HCT116 (cell line): ENCODE results near the gene C16orf74. TPM values are rescaled to one million over a fixed set of nuclear protein-coding genes. Genes with fewer than 3 reads are reported as not detected.

Experiments
- ATAC-seq: fragments of 200-7000 bp; cut with Tn5 transposase; 2 replicates; pipeline ENCODE4 v1.9.1; 2020; ENCODE audit warnings: mild to moderate bottlenecking, moderate library complexity
- BruUV-seq: library from RNA; stranded (reverse); fragments of 400-500 nt; replicated peaks from 2 replicates; lab custom pipeline; 2021; lab: Mats Ljungman, UMichigan
- CTCF ChIA-PET: fragments of 300-600 bp; sonication (Branson Sonifier 250); formaldehyde crosslinking; loops from one replicate; lab custom pipeline; 2021; ENCODE audit warnings: antibody characterized with exemption; lab: Charles Lee
- POLR2A ChIA-PET: fragments of 300-600, 350-600 bp; sonication (Branson Sonifier 250); formaldehyde crosslinking; loops from one replicate; lab custom pipeline; 2021; ENCODE audit warnings: antibody characterized with exemption; lab: Charles Lee
- RAD21 ChIA-PET, 2 experiments: fragments of 300-600 bp; sonication (Branson Sonifier 250); formaldehyde crosslinking; loops; one replicate each; lab custom pipeline; 2023; ENCODE audit warnings: low total read pairs in 2 of 2; ENCODE audit not compliant: uncharacterized antibody in 2 of 2, unreplicated experiment in 2 of 2, low non-redundant PET in 1 of 2; lab: Charles Lee
- DNase-seq: peaks from one replicate; pipeline ENCODE4 v3.0.0-alpha.2; 2010; ENCODE audit warnings: low read depth, low spot score
- H2AFZ ChIP-seq: fragments of 200-600 bp; shearing (Covaris generic), sonication (generic); 2 replicates; pipeline ENCODE4 v1.6.1; 2017; ENCODE audit warnings: low read depth, mixed run types, mixed read lengths, antibody characterized with exemption, low read length; ENCODE audit not compliant: poor library complexity, severe bottlenecking
- H3K27ac ChIP-seq: 2 replicates; pipeline ENCODE4 v1.5.1; 2012; ENCODE audit warnings: low read depth, low read length
- H3K27me3 ChIP-seq: fragments of 200-600 bp; sonication (generic); 2 replicates; pipeline ENCODE4 v1.6.1; 2016; ENCODE audit warnings: mixed run types, low read length, mixed read lengths; ENCODE audit not compliant: insufficient read depth
- H3K36me3 ChIP-seq, 2 experiments: fragments of 200-500 bp in 1 of 2; fragments of 200-600 bp in 1 of 2; sonication (Bioruptor generic) in 1 of 2; sonication (generic) in 1 of 2; 2 replicates each; pipeline versions ENCODE4 v1.5.1 to v1.6.1; 2014 to 2016; ENCODE audit warnings: low read length in 2 of 2, inconsistent platforms in 1 of 2, mixed read lengths in 1 of 2, mixed run types in 1 of 2; ENCODE audit not compliant: insufficient read depth in 2 of 2, control insufficient read depth in 1 of 2
- H3K4me1 ChIP-seq, 2 experiments: fragments of 200-600 bp in 1 of 2; sonication (generic) in 1 of 2; 2 replicates each; pipeline versions ENCODE4 v1.5.1 to v1.6.1; 2012 to 2017; ENCODE audit warnings: low read length in 2 of 2, inconsistent platforms in 1 of 2, mild to moderate bottlenecking in 1 of 2, mixed read lengths in 1 of 2, mixed run types in 1 of 2, moderate library complexity in 1 of 2; ENCODE audit not compliant: insufficient read depth in 2 of 2, control insufficient read depth in 1 of 2
- H3K4me2 ChIP-seq: fragments of 200-600 bp; sonication (generic); 2 replicates; pipeline ENCODE4 v1.6.1; 2017; ENCODE audit warnings: mixed run types, low read length, mixed read lengths
- H3K4me3 ChIP-seq, 2 experiments: fragments of 200-600 bp in 1 of 2; sonication (generic) in 1 of 2; replicated peaks in 1 of 2; 2 replicates each; pipeline ENCODE4 v1.5.1; 2011 to 2016; ENCODE audit warnings: low read length in 2 of 2, control low read depth in 1 of 2, low read depth in 1 of 2, mild to moderate bottlenecking in 1 of 2, mixed read lengths in 1 of 2, mixed run types in 1 of 2
- H3K79me2 ChIP-seq: fragments of 200-600 bp; sonication (generic); 2 replicates; pipeline ENCODE4 v1.6.1; 2017; ENCODE audit warnings: mild to moderate bottlenecking, mixed run types, low read length, moderate library complexity, mixed read lengths; ENCODE audit not compliant: insufficient read depth
- H3K9ac ChIP-seq: fragments of 200-600 bp; sonication (generic); 2 replicates; pipeline ENCODE4 v1.6.1; 2016; ENCODE audit warnings: low read length, mixed read lengths
- H3K9me2 ChIP-seq: fragments of 200-600 bp; sonication (generic), shearing (Covaris generic); 2 replicates; pipeline ENCODE4 v1.6.1; 2017; ENCODE audit warnings: mixed run types, mild to moderate bottlenecking, moderate library complexity; ENCODE audit not compliant: insufficient read depth
- H3K9me3 ChIP-seq, 2 experiments: fragments of 200-500 bp in 1 of 2; fragments of 200-600 bp in 1 of 2; sonication (Bioruptor generic) in 1 of 2; sonication (generic) in 1 of 2; 2 replicates each; pipeline ENCODE4 v1.6.1; 2014 to 2017; ENCODE audit warnings: low read length in 2 of 2, mixed read lengths in 2 of 2, inconsistent platforms in 1 of 2, low read depth in 1 of 2, mild to moderate bottlenecking in 1 of 2, mixed run types in 1 of 2, moderate library complexity in 1 of 2; ENCODE audit not compliant: control insufficient read depth in 1 of 2, insufficient read depth in 1 of 2
- H4K20me1 ChIP-seq: fragments of 200-600 bp; sonication (generic), shearing (Covaris generic); 2 replicates; pipeline ENCODE4 v1.6.1; 2017; ENCODE audit warnings: mixed run types, mild to moderate bottlenecking, moderate library complexity; ENCODE audit not compliant: insufficient read depth
- CEBPB ChIP-seq: IDR thresholded peaks from 2 replicates; pipeline ENCODE4 v1.6.1; 2012; ENCODE audit warnings: low read depth
- ELF1 ChIP-seq: IDR thresholded peaks from 2 replicates; pipeline ENCODE4 v1.6.1; 2012; ENCODE audit warnings: low read depth, borderline replicate concordance
- EZH2 ChIP-seq: fragments of 200-600 bp; sonication (generic); IDR thresholded peaks from 2 replicates; pipeline ENCODE4 v1.6.1; 2017; ENCODE audit warnings: antibody characterized with exemption, mixed run types
- FOSL1 ChIP-seq: IDR thresholded peaks from 2 replicates; pipeline ENCODE4 v1.6.1; 2012; ENCODE audit warnings: low read depth
- JUND ChIP-seq: IDR thresholded peaks from 2 replicates; pipeline ENCODE4 v1.6.1; 2012
- POLR2AphosphoS5 ChIP-seq: IDR thresholded peaks from 2 replicates; pipeline ENCODE4 v1.6.1; 2011; ENCODE audit warnings: mild to moderate bottlenecking, low read depth, low read length, moderate library complexity
- RAD21 ChIP-seq: IDR thresholded peaks from 2 replicates; pipeline ENCODE4 v1.6.1; 2012; ENCODE audit warnings: low read depth, mild to moderate bottlenecking
- TCF7L2 ChIP-seq: IDR thresholded peaks from 2 replicates; pipeline ENCODE4 v1.7.0; 2011; ENCODE audit warnings: borderline replicate concordance, inconsistent platforms; ENCODE audit not compliant: insufficient read depth, insufficient read length; ENCODE audit errors: extremely low read depth
- YY1 ChIP-seq: IDR thresholded peaks from 2 replicates; pipeline ENCODE4 v1.6.1; 2011; ENCODE audit warnings: low read length, low read depth, moderate library complexity, mild to moderate bottlenecking; ENCODE audit not compliant: insufficient replicate concordance; ENCODE audit errors: extremely low read depth
- ZFX ChIP-seq: fragments of 450-650 bp; IDR thresholded peaks from 2 replicates; pipeline ENCODE4 v1.6.1; 2017
- ZNF274 ChIP-seq: fragments of 200-500 bp; sonication (Bioruptor generic); IDR thresholded peaks from 2 replicates; pipeline ENCODE4 v1.6.1; 2014; ENCODE audit warnings: mild to moderate bottlenecking, low read depth, low read length, inconsistent platforms
- intact Hi-C: fragments of 100-400 bp; cut with micrococcal nuclease; formaldehyde crosslinking; loops from 2 replicates; pipeline ENCODE4 v1.10.0; 2022
- total RNA-seq: library from RNA; stranded (reverse); gene quantifications from one replicate; pipeline ENCODE4 v1.2.1, GENCODE V29; 2021; ENCODE audit not compliant: unreplicated experiment
- TF ChIP-seq, protein P1 (sequence below), 3 experiments: fragments of 200-600 bp in 1 of 3; sonication (generic) in 1 of 3; IDR thresholded peaks in 2 of 3; conservative IDR thresholded peaks in 1 of 3; 2 replicates each; pipeline ENCODE4 v1.5.1; 2012 to 2017; ENCODE audit warnings: low read depth in 2 of 3, low read length in 2 of 3, antibody characterized with exemption in 1 of 3, borderline replicate concordance in 1 of 3, control low read depth in 1 of 3, mild to moderate bottlenecking in 1 of 3, mixed read lengths in 1 of 3, mixed run types in 1 of 3, moderate library complexity in 1 of 3; ENCODE audit not compliant: insufficient read depth in 1 of 3
- TF ChIP-seq, protein P2 (sequence below): IDR thresholded peaks from 2 replicates; pipeline ENCODE4 v1.6.1; 2012; ENCODE audit warnings: low read depth
- TF ChIP-seq, protein P3 (sequence below): IDR thresholded peaks from 2 replicates; pipeline ENCODE4 v1.6.1; 2012

C16orf74 gene
- total RNA-seq, 1 experiment from 2014 or later, result 30.0 TPM

DNA sequence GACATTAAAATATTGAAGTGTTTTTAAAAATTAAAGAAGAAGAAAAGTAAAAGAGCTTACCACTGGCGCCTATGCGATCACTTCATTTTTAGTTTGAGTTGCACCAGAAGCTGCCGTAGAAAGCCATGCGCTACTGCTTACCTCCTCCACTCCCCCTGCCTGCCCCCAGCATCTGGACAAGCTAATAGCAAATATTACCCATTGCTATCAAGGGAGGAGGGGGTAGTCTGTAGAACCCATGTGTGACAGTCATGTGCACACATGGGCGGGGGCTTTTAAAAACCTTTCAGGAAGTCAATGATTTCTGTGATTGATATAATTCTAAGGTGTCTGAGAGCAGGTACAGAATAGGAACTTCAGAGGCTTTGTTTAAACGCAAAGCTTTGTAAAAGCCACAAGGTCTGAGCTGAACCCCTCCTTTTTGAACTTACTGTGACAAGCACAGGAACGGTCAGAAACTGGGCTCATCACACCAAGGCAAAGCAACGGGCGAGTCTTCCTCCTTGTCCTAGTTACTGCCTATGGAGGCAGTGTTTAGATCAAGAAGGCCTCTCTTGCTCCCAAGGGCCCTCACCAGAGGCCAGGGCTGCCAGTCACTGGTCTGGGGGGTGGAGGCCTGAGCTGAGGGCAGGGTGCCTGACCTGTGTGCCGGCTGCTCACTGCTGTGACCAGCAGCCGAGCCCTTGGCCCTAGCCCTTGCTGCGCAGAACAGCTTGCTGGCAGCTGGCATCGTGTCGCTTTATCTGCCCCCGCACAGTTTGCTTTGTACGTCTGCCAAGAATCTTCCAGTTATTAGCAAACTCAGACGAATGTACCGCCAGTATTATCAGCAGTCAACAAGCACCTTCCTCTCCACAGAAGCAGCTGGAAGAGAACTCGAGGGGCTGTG, 77.1 kb downstream of the C16orf74 start (continued):
- TF ChIP-seq, protein P1, sequence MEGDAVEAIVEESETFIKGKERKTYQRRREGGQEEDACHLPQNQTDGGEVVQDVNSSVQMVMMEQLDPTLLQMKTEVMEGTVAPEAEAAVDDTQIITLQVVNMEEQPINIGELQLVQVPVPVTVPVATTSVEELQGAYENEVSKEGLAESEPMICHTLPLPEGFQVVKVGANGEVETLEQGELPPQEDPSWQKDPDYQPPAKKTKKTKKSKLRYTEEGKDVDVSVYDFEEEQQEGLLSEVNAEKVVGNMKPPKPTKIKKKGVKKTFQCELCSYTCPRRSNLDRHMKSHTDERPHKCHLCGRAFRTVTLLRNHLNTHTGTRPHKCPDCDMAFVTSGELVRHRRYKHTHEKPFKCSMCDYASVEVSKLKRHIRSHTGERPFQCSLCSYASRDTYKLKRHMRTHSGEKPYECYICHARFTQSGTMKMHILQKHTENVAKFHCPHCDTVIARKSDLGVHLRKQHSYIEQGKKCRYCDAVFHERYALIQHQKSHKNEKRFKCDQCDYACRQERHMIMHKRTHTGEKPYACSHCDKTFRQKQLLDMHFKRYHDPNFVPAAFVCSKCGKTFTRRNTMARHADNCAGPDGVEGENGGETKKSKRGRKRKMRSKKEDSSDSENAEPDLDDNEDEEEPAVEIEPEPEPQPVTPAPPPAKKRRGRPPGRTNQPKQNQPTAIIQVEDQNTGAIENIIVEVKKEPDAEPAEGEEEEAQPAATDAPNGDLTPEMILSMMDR (IDR thresholded peaks at IDR 0.05 in 2 of 3, conservative IDR thresholded peaks at IDR 0.05 in 1 of 3; ENCODE audit: borderline replicate concordance in 1 of 3, insufficient read depth in 1 of 3, low read depth in 2 of 3, low read length in 2 of 3), result no peak
- TF ChIP-seq EZH2, result no peak
- TF ChIP-seq ZNF274, result no peak
- TF ChIP-seq, all 23 proteins: peak for 0

DNA sequence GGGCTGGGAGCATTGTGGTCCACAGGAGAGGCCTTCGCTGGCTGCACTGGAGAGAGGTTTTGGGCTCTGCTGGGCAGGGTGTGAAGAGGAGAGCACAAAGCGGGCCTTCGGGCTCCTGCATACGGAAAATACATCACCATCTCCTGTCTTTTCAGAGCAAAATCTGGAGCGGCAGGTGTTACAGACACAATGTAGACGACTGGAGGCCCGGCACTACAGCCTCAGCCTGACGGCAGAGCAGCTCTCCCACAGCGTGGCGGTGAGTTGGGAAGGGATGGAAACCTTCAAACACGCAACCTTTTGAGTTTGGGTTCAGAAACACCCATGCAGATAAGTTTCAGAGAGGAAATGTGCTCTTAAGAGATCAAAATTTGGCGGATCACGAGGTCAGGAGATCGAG, 80.1 kb downstream of the C16orf74 start:
- Histone ChIP-seq H3K36me3 (peaks cover 74 to 79% of the 10 kb centered on the region in 2 experiments; a peak in 3 of 4 replicates), H4K20me1 (peaks cover 4% of the 10 kb centered on the region; the same call in 1 of the 2 replicates), H2AFZ (no peak overlapping the region), H3K4me2 (no peak overlapping the region), H3K4me3 (no peak overlapping the region), H3K9me2 (no peaks in the 10 kb centered on the region), H3K4me1 (no peaks in the 10 kb centered on the region), H3K9me3 (no peaks in the 10 kb centered on the region), H3K9ac (no peak overlapping the region), H3K27me3 (no peaks in the 10 kb centered on the region), H3K27ac (no peak overlapping the region), H3K79me2 (no peaks in the 10 kb centered on the region)
- DNase-seq (no peak), ATAC-seq (no peak)
- ChIA-PET POLR2A (no interaction called here), CTCF (interaction anchor here (0.7 kb wide), 1 partner anchor 40 kb away, joined by 3 read pairs; no protein-coding TSS in a partner anchor), RAD21 (no interaction called here)
- TF ChIP-seq TCF7L2, result no peak
- no peak for TF ChIP-seq EZH2
- TF ChIP-seq, protein P2, sequence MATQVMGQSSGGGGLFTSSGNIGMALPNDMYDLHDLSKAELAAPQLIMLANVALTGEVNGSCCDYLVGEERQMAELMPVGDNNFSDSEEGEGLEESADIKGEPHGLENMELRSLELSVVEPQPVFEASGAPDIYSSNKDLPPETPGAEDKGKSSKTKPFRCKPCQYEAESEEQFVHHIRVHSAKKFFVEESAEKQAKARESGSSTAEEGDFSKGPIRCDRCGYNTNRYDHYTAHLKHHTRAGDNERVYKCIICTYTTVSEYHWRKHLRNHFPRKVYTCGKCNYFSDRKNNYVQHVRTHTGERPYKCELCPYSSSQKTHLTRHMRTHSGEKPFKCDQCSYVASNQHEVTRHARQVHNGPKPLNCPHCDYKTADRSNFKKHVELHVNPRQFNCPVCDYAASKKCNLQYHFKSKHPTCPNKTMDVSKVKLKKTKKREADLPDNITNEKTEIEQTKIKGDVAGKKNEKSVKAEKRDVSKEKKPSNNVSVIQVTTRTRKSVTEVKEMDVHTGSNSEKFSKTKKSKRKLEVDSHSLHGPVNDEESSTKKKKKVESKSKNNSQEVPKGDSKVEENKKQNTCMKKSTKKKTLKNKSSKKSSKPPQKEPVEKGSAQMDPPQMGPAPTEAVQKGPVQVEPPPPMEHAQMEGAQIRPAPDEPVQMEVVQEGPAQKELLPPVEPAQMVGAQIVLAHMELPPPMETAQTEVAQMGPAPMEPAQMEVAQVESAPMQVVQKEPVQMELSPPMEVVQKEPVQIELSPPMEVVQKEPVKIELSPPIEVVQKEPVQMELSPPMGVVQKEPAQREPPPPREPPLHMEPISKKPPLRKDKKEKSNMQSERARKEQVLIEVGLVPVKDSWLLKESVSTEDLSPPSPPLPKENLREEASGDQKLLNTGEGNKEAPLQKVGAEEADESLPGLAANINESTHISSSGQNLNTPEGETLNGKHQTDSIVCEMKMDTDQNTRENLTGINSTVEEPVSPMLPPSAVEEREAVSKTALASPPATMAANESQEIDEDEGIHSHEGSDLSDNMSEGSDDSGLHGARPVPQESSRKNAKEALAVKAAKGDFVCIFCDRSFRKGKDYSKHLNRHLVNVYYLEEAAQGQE, result no peak
- TF ChIP-seq, protein P3, sequence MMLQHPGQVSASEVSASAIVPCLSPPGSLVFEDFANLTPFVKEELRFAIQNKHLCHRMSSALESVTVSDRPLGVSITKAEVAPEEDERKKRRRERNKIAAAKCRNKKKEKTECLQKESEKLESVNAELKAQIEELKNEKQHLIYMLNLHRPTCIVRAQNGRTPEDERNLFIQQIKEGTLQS, result no peak
- no peak for TF ChIP-seq ZNF274
- no peak for TF ChIP-seq JUND
- no peak for TF ChIP-seq ZFX
- no peak for TF ChIP-seq ELF1
- TF ChIP-seq RAD21, result no peak
- no peak for TF ChIP-seq CEBPB
- no peak for TF ChIP-seq POLR2AphosphoS5
- TF ChIP-seq FOSL1, result no peak
- TF ChIP-seq YY1, result no peak
- intact Hi-C loops, result no loop called here
- BruUV-seq, result no TSS peak
